HepG2 (cell line): Measurements from ENCODE around the gene MRGPRF. TPM values are rescaled to one million over a fixed set of nuclear protein-coding genes. Genes with fewer than 3 reads are reported as not detected.

Experiments
- ATAC-seq: fragments of 200-7000 bp; cut with Tn5 transposase; 3 replicates; pipeline ENCODE4 v1.9.1; 2020; ENCODE audit warnings: mild to moderate bottlenecking, moderate library complexity
- BruUV-seq: library from RNA; stranded (reverse); fragments of 400-500 nt; replicated peaks from 2 replicates; lab custom pipeline; 2021; lab: Mats Ljungman, UMichigan
- CTCF ChIA-PET: fragments of 300-600 bp; formaldehyde crosslinking; extraction: SDS; loops from one replicate; lab custom pipeline; 2021; ENCODE audit warnings: low total read pairs, inconsistent platforms, low intra/inter-chr PET ratio; lab: Yijun Ruan, JAX
- POLR2A ChIA-PET: fragments of 350-600 bp; sonication (Branson Sonifier 250); formaldehyde crosslinking; loops from one replicate; lab custom pipeline; 2020; ENCODE audit warnings: antibody characterized with exemption, inconsistent platforms; lab: Yijun Ruan, JAX
- DNase-seq: peaks from one replicate; pipeline ENCODE4 v3.0.0-alpha.2; 2015; ENCODE audit warnings: low spot score
- FAIRE-seq: peaks from 3 replicates; lab custom pipeline; 2011; peaks lifted over from hg19 to GRCh38; lab: Jason Lieb, UNC
- H2AFZ ChIP-seq: one replicate; pipeline ENCODE4 v1.6.1; 2011; ENCODE audit warnings: low read length, inconsistent platforms
- H3K27ac ChIP-seq: fragments of 300-600 bp; 3 replicates; pipeline ENCODE4 v1.8.0; 2011; ENCODE audit warnings: mixed run types, mild to moderate bottlenecking, mixed read lengths, low read length, inconsistent platforms; ENCODE audit not compliant: insufficient read depth; ENCODE audit errors: extremely low read length
- H3K27me3 ChIP-seq, 2 experiments: fragments of 200-600 bp in 1 of 2; 2 replicates in 1 of 2; 3 replicates in 1 of 2; pipeline versions ENCODE4 v1.6.0 to v1.8.0; 2011; ENCODE audit warnings: low read length in 2 of 2, mild to moderate bottlenecking in 2 of 2, moderate library complexity in 2 of 2, inconsistent platforms in 1 of 2; ENCODE audit not compliant: insufficient read depth in 2 of 2, control insufficient read depth in 1 of 2
- H3K36me3 ChIP-seq, 2 experiments: fragments of 200-600 bp in 1 of 2; replicated peaks in 1 of 2; 2 replicates in 1 of 2; 3 replicates in 1 of 2; pipeline versions ENCODE4 v1.5.1 to v1.8.0; 2011; ENCODE audit warnings: low read length in 2 of 2, inconsistent platforms in 1 of 2; ENCODE audit not compliant: insufficient read depth in 2 of 2, control insufficient read depth in 1 of 2
- H3K4me1 ChIP-seq: 2 replicates; pipeline ENCODE4 v1.5.1; 2012; ENCODE audit warnings: low read length, inconsistent platforms; ENCODE audit not compliant: insufficient read depth
- H3K4me2 ChIP-seq: 2 replicates; pipeline ENCODE4 v1.6.0; 2011; ENCODE audit warnings: low read depth, low read length, inconsistent platforms
- H3K4me3 ChIP-seq, 3 experiments: fragments of 200-600 bp in 1 of 3; sonication (generic), shearing (Covaris generic) in 1 of 3; replicated peaks in 1 of 3; 2 replicates each; pipeline ENCODE4 v1.5.1; 2011 to 2016; ENCODE audit warnings: low read length in 3 of 3, inconsistent platforms in 2 of 3, low read depth in 2 of 3, mild to moderate bottlenecking in 2 of 3, control low read depth in 1 of 3, mixed read lengths in 1 of 3; ENCODE audit not compliant: insufficient read depth in 1 of 3
- H3K79me2 ChIP-seq: one replicate; pipeline ENCODE4 v1.6.1; 2011; ENCODE audit warnings: low read length, inconsistent platforms; ENCODE audit not compliant: insufficient read depth
- H3K9ac ChIP-seq: 2 replicates; pipeline ENCODE4 v1.6.0; 2011; ENCODE audit warnings: mild to moderate bottlenecking, low read depth, low read length, inconsistent platforms; ENCODE audit not compliant: insufficient read depth
- H3K9me3 ChIP-seq: 2 replicates; pipeline ENCODE4 v1.5.1; 2012; ENCODE audit warnings: mild to moderate bottlenecking, low read length
- H4K20me1 ChIP-seq: 2 replicates; pipeline ENCODE4 v1.6.0; 2011; ENCODE audit warnings: inconsistent platforms, mild to moderate bottlenecking, low read length, moderate library complexity; ENCODE audit not compliant: insufficient read depth
- SRY ChIP-seq: sonication (generic); formaldehyde crosslinking; IDR thresholded peaks from 2 replicates; pipeline ENCODE4 v1.8.0; 2022; ENCODE audit warnings: mild to moderate bottlenecking, missing genetic modification reagents
- TP53 ChIP-seq: sonication (generic); formaldehyde crosslinking; conservative IDR thresholded peaks from 2 replicates; pipeline ENCODE4 v1.4.0; 2020; ENCODE audit warnings: missing genetic modification reagents
- ZNF207 ChIP-seq: fragments of 450-650 bp; IDR thresholded peaks from 2 replicates; pipeline ENCODE4 v1.6.1; 2016; ENCODE audit warnings: antibody characterized with exemption, borderline replicate concordance
- ZNF329 ChIP-seq: sonication (generic); formaldehyde crosslinking; IDR thresholded peaks from 2 replicates; pipeline ENCODE4 v1.9.0; 2021; ENCODE audit warnings: low read depth, mild to moderate bottlenecking, missing genetic modification reagents
- WGBS: methylation state at CpG from one replicate; pipeline ENCODE4 v1.1.6; 2017; ENCODE audit warnings: low lambda C conversion rate; 5-methylcytosine and 5-hydroxymethylcytosine counted together
- in situ Hi-C: cut with HindIII; loops from 2 replicates; pipeline ENCODE4 v1.10.0; 2017; ENCODE audit warnings: low pct_unique_long_range_greater_than_20kb; ENCODE audit not compliant: extremely low pct_ligation_motif_present
- intact Hi-C: fragments of 100-400 bp; cut with micrococcal nuclease; formaldehyde crosslinking; loops from one replicate; pipeline ENCODE4 v1.10.0; 2022; ENCODE audit not compliant: unreplicated experiment
- polyA plus RNA-seq, 8 experiments: library from polyadenylated mRNA; depleted of rRNA in 3 of 8; stranded (reverse) in 7 of 8; unstranded in 1 of 8; fragments of >200 nt; fragmentation: Illumina TruSeq in 4 of 8; extraction: Trizol in 4 of 8; gene quantifications; 2 replicates each; pipeline versions ENCODE4 v1.2.1 to v1.2.3, GENCODE V29; 2011 to 2016; ENCODE audit warnings: low read depth in 4 of 8, missing spikeins in 1 of 8, mixed read lengths in 1 of 8; ENCODE audit not compliant: insufficient read depth in 1 of 8
- total RNA-seq, 5 experiments: library from RNA; depleted of rRNA; stranded (reverse); fragments of >200 nt; fragmentation: Illumina TruSeq; extraction: Trizol; gene quantifications; 2 replicates each; pipeline ENCODE4 v1.2.3, GENCODE V29; 2016; ENCODE audit warnings: low read depth in 1 of 5
- TF ChIP-seq, protein P1 (sequence below): sonication (generic); formaldehyde crosslinking; IDR thresholded peaks from one replicate; pipeline ENCODE4 v1.5.1; 2020; ENCODE audit warnings: mild to moderate bottlenecking, missing genetic modification reagents; ENCODE audit errors: not compliant biosample characterization

MRGPRF gene
- total and polyA plus RNA-seq, 2 of the 13 experiments (the other 11 are each of a cell fraction or from before 2014, with no cell fraction given) = not detected

DNA sequence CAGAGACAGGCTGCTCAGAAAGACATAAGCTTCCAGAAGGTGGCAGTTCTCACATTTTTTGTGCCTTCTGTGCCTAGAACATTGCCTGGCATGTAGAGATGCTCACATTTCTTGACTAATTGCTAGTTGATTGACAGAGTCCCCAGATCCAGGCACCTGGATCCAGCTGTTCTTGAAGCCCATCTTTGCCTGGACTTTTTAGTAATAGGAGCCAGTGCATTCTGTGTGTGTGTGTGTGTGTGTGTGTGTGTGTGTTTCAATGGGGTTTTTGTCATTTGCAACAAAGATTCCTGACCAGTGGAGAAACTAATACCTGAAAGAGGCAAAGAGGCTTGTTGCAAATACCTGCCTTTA is 15.1 kb downstream of the MRGPRF start:
- intact Hi-C loops = no loop called here

DNA sequence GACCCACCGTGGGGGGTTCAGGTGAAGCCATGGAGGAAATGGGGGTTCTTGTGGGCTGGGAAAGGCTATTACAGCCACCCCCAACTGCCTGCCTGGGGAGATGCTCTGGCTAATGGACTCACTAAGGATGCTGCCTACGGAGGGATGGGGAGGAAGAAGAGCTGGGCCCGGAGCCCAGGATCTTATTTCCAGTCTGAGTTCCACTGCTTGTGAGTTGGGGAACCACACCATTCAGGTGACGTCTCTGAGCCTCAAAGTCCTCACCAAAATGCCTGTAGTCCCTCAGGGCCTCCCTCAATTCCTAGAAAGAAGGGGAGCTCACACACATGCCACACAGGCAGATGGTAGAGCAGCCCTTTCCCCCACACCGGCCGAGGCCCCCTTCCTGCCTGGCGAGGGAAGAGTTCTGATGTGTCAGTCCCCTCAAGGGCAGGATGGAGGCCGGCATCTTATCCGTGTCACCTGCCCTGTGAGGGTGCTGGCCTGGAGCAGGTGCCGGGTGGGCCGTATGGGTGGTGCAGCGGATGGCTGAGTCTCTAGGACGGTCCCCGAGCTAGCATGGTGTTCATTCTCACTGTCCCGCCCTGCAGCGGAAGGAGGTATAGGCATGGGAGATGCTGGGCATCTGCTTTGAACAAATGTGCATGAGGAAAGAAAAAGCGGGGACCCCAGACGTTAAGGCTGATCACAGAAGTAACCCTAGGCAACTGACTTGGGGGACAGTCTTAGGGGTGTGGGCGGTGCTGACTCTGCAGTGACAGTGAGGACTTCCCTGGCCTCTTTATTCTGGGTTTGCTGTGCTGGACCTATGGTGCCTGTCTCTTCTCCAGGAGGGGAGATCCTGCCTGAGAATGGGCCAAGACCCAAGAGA is 15.7 kb downstream of the MRGPRF start:
- Histone ChIP-seq H4K20me1 (no peaks in the 10 kb centered on the region), H3K27ac (no peak overlapping the region), H3K27me3 (peaks cover 3 to 73% of the 10 kb centered on the region in 2 experiments), H3K79me2 (no peaks in the 10 kb centered on the region), H2AFZ (no peak overlapping the region), H3K9ac (no peak overlapping the region), H3K4me2 (no peak overlapping the region), H3K4me1 (peaks cover 6% of the 10 kb centered on the region), H3K36me3 (no peaks in the 10 kb centered on the region), H3K4me3 (no peak overlapping the region), H3K9me3 (no peaks in the 10 kb centered on the region)
- in situ Hi-C loops = no loop called here
- ChIA-PET CTCF (no interaction called here), POLR2A (no interaction called here)
- intact Hi-C loops = no loop called here
- no TSS peak for BruUV-seq
- DNase-seq (no peak), FAIRE-seq (no peak), ATAC-seq (no peak)
- WGBS = 47% methylated on average over 17 of the region's 19 CpGs
- no peak for TF ChIP-seq TP53
- TF ChIP-seq, protein P1, sequence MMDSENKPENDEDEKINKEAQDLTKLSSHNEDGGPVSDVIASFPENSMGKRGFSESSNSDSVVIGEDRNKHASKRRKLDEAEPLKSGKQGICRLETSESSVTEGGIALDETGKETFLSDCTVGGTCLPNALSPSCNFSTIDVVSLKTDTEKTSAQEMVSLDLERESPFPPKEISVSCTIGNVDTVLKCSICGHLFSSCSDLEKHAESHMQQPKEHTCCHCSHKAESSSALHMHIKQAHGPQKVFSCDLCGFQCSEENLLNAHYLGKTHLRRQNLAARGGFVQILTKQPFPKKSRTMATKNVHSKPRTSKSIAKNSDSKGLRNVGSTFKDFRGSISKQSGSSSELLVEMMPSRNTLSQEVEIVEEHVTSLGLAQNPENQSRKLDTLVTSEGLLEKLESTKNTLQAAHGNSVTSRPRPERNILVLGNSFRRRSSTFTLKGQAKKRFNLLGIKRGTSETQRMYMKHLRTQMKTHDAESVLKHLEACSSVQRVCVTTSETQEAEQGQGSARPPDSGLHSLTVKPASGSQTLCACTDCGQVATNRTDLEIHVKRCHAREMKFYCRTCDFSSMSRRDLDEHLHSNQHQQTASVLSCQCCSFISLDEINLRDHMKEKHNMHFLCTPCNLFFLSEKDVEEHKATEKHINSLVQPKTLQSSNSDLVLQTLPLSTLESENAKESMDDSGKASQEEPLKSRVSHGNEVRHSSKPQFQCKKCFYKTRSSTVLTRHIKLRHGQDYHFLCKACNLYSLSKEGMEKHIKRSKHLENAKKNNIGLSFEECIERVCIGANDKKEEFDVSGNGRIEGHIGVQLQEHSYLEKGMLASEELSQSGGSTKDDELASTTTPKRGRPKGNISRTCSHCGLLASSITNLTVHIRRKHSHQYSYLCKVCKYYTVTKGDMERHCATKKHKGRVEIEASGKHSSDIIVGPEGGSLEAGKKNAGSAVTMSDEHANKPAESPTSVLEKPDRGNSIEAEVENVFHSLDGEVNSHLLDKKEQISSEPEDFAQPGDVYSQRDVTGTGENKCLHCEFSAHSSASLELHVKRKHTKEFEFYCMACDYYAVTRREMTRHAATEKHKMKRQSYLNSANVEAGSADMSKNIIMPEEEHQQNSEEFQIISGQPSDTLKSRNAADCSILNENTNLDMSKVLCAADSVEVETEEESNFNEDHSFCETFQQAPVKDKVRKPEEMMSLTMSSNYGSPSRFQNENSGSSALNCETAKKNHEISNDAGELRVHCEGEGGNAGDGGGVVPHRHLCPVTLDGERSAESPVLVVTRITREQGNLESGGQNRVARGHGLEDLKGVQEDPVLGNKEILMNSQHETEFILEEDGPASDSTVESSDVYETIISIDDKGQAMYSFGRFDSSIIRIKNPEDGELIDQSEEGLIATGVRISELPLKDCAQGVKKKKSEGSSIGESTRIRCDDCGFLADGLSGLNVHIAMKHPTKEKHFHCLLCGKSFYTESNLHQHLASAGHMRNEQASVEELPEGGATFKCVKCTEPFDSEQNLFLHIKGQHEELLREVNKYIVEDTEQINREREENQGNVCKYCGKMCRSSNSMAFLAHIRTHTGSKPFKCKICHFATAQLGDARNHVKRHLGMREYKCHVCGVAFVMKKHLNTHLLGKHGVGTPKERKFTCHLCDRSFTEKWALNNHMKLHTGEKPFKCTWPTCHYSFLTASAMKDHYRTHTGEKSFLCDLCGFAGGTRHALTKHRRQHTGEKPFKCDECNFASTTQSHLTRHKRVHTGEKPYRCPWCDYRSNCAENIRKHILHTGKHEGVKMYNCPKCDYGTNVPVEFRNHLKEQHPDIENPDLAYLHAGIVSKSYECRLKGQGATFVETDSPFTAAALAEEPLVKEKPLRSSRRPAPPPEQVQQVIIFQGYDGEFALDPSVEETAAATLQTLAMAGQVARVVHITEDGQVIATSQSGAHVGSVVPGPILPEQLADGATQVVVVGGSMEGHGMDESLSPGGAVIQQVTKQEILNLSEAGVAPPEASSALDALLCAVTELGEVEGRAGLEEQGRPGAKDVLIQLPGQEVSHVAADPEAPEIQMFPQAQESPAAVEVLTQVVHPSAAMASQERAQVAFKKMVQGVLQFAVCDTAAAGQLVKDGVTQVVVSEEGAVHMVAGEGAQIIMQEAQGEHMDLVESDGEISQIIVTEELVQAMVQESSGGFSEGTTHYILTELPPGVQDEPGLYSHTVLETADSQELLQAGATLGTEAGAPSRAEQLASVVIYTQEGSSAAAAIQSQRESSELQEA (CRISPR knock-in tag) = no peak
- TF ChIP-seq ZNF207 = no peak

More for the DNA sequence above, 15.1 kb downstream of the MRGPRF start:
- Histone ChIP-seq H3K27ac (no peak overlapping the region), H3K9ac (no peak overlapping the region), H3K36me3 (no peaks in the 10 kb centered on the region), H3K9me3 (no peaks in the 10 kb centered on the region), H4K20me1 (no peaks in the 10 kb centered on the region), H3K4me1 (peaks cover 6% of the 10 kb centered on the region), H2AFZ (no peak overlapping the region), H3K27me3 (peaks cover 2 to 72% of the 10 kb centered on the region in 2 experiments; a peak in 4 of 5 replicates), H3K4me3 (no peak overlapping the region), H3K79me2 (no peaks in the 10 kb centered on the region), H3K4me2 (no peak overlapping the region)
- CTCF ChIA-PET = no interaction called here
- in situ Hi-C loops = no loop called here
- FAIRE-seq (no peak), ATAC-seq (no peak), DNase-seq (no peak)
- peak; percentile 89; the same call in 1 of the 2 replicates for TF ChIP-seq ZNF329 (CRISPR knock-in tag)
- TF ChIP-seq SRY (CRISPR knock-in tag) = no peak
- BruUV-seq = no TSS peak
- POLR2A ChIA-PET = no interaction called here
